GM12872 (cell line): ENCODE data around the gene ATP5PO.

Experiments
- TF ChIP-seq, protein P1 (sequence below): IDR thresholded peaks from 3 replicates; pipeline ENCODE4 v1.5.1; 2011; ENCODE audit warnings: low read depth, mild to moderate bottlenecking, low read length, moderate library complexity; ENCODE audit not compliant: insufficient read depth

ATP5PO gene

DNA sequence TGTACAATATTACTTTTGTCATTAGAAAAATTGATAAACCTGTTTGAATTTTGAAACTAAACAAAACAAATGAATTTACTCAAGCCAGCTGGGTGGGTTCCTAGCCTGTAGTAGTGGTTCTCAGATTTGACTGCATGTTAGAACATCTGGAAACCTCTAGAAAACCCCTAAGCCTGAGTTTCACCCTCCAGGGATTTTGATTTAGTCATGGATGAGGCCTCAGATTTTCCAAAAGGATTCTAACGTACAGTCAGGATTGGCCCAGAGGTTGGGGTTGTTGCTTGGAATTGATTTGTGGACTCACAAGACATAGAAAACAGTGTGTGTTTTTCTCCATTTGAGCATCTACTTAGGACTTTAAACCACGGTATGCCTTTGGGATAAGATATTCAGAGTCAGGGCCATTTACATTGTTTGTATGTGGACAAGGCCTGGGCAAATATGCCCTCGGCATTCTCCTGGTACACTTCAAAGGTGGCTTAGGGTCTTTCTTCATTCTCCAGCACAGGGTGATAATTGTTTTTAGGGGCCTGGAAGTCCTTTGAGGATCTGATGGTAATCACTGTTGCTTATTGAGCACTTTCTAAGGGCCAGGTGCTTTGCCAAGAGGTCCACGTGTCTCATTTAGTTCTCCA lies 42.6 kb downstream of the ATP5PO start:
- TF ChIP-seq, protein P1, sequence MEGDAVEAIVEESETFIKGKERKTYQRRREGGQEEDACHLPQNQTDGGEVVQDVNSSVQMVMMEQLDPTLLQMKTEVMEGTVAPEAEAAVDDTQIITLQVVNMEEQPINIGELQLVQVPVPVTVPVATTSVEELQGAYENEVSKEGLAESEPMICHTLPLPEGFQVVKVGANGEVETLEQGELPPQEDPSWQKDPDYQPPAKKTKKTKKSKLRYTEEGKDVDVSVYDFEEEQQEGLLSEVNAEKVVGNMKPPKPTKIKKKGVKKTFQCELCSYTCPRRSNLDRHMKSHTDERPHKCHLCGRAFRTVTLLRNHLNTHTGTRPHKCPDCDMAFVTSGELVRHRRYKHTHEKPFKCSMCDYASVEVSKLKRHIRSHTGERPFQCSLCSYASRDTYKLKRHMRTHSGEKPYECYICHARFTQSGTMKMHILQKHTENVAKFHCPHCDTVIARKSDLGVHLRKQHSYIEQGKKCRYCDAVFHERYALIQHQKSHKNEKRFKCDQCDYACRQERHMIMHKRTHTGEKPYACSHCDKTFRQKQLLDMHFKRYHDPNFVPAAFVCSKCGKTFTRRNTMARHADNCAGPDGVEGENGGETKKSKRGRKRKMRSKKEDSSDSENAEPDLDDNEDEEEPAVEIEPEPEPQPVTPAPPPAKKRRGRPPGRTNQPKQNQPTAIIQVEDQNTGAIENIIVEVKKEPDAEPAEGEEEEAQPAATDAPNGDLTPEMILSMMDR: no peak

DNA sequence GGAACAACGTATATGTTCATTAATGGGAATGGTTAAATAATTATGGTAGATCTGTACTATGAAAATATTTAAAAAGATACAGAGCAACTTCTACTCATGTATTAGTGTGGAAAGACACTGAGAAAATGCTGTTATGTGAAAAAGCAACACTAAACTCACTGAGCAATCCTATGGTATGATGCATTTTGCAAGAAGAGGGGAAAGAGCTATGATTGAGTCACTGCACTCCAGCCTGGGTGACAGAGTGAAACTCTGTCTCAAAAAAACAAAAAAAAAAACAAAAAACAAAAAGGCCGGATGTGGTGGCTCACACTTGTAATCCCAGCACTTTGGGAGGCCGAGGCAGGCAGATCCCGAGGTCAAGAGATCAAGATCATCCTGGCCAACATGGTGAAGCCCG lies 44.4 kb downstream of the ATP5PO start:
- TF ChIP-seq, protein P1: no peak

DNA sequence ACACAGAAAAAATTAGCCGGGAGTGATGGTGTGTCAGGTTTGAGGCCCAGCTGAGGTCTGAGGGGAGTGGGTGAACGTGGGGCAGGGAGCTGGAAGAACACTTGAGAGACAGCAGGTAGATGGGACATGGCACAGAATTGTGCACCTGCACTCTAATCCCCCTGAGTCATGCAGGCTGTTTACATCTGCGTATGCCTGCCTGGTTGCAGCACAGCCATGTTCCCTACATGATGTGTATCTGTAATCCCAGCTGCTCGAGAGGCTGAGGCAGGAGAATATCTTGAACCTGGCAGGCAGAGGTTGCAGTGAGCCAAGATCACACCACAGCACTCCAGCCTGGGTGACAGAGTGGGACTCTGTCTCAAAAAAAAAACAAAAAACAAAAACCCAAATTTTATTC lies 44.8 kb downstream of the ATP5PO start:
- TF ChIP-seq, protein P1: no peak

DNA sequence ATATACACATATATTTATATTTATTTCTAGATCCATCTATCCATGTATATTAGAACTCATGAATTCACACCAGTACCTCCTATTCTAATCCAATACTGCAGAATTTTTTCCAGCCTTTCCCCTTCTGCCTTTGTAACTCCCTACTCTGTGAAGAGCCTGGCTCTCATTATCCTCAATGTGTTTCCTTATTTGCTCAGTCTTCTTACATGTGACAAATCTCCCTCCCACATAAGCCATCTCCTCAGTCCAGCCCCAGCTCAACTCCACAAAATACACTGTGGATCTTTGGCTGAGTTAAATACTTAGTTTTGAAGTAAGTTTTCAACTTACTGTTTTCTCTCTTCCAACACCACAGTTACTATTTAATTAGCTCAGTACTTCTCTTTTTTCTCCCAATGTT lies 45.7 kb downstream of the ATP5PO start:
- TF ChIP-seq, protein P1: no peak

DNA sequence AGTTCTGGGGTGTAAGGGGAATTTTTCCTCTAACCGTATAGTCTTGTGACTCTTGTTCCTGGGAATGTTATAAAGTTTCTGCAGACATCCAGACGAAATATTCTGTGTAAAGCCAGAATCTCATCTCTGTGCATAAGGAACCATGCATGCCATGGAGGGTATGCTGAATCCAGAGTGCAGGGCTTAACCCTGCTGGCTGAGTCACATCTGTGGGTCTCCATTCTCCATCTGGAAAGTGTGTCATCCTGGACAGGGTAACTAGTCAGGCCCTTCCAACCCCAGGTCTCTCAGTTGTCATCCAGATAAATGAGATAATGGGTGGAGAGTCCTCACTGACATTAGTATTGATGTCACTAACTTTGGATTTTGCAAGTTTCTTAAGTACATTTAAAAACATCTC lies 48.8 kb downstream of the ATP5PO start:
- TF ChIP-seq, protein P1: no peak

DNA sequence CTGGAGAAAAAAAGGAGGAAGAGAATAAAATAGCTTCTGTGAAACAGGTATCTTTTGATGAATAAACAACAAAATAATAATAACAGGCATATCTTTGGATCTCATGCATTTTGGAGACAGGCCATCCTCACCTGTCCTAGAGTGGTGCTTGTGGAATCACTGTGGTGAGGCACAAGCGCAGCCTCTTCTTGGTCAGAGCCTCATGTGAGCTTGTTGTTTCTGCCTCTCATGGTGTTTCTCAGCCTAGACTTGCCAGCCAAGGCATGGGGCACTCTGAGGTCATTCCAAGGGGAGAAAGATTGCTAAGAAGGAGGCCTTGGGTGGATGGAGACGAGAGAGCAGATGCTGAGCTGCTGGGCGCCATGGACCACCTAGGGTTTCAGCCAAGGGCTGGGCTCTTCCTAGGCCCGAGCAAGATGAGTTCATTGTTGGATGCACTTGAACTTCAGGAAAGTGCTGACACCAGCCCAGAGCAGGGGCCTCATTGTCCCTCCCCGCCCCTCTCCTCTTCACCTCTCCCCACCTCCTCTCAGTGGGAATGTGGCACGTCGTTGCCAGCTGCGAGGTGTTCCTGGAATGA lies 49.5 kb downstream of the ATP5PO start:
- TF ChIP-seq, protein P1: no peak

DNA sequence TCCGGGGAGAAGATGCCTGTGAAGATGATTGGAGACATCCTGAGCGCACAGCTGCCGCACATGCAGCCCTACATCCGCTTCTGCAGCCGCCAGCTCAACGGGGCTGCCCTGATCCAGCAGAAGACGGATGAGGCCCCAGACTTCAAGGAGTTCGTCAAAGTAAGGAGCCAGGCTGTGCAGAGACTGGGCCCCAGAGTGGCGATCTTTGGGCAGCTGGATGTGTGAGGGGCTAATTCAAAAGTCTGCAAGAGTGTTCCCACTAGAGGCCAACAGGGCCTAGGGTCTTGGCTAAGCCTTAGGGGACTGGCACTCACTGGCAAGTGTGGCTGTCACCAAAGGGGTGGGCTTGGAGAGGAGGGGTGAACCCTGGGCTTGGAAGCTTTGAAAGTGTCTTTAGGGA lies 50.4 kb downstream of the ATP5PO start:
- TF ChIP-seq, protein P1: no peak
